ENCODE measurements around the gene TYSND1.
A peak's percentile ranks its signal among the peaks of the same experiment; 100 is the strongest.
"Not testable (repeated sequence)": the region's sequence is repeated elsewhere in the genome, so short reads cannot be mapped to it uniquely, and the experiment has no call there.

Gene TYSND1

DNA sequence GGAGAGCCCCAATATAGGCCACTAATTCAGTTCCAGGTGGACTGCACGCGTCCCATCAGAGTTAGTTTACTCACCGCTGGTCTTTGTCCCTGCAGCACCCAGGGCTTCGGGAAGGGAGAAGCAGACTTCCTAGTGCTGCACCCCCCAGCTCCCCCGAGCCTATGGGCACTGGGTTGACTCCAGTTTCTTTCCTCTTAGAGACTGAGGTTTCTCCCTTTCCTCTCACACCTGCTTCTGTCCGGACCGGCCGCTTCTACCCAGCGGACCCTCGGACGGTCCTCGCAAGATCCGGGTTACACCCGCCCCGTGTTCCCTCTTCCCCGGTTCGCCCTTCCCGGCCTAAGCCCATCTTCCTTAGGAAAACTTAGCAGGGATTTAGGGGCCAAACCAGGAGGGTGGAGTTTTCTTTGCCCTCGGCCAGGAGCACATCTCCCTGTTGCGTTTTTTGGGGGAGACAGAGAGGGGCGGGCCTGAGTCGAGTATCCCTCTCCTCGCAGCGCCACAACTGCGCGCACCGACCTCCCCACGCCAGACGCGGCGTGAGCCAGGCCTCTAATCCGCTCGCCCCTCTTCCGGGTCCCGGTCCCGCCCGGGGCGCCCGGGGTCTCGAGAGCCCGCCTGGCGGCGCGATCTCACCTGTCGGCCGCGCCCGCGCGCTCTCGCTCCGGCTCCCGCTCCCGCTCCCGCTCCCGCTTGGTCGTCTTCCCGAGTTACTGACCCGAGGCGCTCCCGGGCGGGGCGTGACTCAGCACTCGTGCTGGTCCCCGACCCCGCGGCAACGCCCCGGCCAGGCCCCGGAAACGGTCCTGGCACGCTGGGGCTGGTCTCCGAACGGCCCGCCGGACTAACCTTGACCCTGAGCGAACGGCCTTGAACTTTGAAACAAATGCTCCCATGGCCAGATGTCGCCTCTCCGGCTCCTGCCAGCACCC is 14.1 kb downstream of the TYSND1 start, which contains the start of gene AIFM2:
TSS of gene AIFM2 (minus strand) at position 728 of the 932 bp plus-strand sequence. CDS start 8,741 bp downstream, outside the sequence.
- DNase-seq (ENCODE audit: low spot score): no peak

DNA sequence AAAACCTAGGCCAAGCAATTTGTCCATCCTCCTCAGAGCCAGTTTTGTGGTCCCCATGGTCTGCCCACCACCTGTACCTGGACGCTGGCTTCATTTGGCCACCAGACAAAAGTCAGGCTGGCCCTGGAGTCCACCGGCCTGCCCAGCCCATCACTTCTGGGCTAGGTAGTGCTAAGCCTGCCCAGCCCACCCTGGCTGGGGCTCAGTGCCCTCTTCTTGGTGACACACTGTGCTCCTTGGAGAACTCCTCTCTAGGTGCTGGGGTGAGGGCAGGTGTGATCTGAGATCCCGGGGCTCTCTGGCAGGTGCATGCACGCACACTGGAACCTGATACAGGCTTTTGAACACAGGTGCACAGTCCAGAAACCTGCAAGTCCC is 15.0 kb downstream of the TYSND1 start:
- DNase-seq (ENCODE audit: low spot score): no peak

DNA sequence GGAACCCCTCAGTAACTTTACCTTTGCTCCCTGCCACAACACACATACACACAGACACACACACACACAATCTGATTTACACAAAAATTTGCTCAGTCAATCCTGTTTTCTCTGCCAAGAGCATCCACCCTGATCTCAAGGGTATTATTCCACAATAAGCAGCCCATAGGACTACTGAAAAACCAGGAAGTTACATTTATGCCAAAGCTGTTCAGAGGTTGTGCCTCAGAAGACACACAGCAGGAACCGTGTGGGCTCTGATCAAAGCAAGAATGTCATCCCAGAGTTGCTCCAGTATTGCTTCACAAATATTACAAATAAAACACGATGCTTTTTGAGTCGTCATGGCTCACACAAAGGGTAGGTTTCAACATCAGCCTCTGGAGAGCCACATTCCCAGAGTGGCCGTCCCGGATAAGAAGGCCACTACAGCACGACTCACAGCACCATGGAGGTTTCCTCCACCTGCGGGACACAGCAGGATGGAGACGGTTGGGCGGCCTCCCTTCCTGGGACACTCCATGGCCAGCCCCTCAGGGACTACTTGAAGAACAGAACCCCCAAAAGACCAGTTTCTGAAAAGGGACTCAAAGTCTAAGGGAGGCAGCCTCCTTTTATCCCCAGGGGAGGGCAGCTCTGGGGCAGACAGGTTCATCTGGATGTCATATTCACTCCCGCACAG is 15.5 kb downstream of the TYSND1 start:
- DNase-seq (ENCODE audit: low spot score): no peak

DNA sequence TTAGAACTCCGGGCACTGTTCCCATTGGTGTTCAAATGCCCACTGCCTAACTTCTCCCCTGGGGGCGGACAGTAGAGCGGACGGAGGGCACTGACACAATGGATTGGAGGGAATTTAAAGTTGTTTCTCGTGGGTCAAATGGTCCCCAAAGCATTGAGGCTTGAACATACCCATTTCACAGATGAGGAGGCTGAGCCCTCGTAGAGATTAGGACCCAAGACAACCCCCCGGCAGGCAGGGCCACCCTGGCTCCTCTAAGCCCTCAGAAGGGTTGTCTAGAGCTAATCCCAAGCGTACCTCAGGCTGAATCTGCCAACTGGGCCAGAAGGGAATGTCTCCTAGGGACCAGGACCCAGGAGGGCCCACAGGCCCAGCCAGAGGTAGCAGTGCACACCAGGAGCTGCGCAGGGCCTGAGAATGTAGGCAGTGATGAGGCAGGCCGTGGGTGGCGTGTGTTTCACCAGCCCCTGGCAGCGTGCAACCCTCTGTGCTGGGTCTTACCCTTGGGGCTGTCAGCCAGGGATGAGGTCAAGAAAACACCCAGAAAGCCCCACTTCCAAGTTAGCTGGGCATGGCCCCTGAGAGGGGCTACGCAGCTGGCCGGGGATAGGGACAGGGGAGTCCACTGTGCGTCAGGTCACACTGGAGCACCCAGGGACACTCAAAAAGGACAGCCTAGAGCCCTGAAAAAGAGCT is 19.7 kb downstream of the TYSND1 start:
- DNase-seq (ENCODE audit: low spot score): no peak

DNA sequence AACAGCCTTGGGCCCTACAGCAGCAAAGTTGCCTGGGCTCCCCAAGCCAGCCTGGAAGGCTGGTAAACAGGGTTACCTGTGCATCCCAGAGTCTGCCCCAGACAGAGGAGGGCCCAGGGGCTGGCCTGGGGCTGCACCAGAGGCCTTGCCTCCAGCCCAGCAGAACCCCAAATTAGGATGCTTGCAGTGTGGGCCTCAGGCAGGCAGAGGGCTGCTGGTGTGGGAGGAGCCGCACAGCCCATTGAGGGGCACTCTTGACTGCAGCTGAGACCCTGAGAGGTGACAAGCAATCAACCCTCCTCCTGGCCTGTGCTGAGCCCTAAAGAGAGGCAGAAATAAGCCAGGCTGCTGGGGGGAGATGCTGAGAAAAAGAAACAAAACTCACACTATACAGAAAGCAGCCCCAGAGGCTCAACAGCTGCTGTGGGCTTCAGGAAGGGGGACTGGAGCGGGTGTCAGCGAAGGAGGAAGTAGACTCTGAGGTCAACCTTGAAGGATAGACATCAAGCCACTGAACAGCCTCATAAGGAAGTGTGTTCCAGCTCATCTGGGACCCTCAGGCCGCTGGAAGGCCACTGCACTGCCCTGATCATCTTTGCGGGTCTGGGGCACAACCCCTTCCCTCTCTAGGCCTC is 20.5 kb downstream of the TYSND1 start:
- DNase-seq (ENCODE audit: low spot score): no peak

DNA sequence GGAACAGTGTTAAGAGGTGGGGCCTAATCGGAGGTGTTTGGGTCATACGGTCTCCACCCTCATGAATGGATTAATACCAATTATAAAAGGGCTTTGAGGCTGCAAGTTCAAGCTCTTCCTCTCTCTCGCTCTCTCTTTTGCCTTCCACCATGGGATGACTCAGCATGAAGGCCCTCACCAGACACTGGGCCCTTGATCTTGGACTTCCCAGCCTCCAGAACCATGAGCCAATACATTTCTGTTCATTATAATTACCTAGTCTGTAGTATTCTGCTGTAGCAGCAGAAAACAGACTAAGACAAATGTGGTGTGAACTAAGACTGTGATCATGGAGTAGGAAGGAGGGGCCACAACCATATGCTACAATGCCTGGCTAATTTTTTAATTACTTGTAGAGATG is 21.6 kb downstream of the TYSND1 start:
- DNase-seq (ENCODE audit: low spot score): no peak

DNA sequence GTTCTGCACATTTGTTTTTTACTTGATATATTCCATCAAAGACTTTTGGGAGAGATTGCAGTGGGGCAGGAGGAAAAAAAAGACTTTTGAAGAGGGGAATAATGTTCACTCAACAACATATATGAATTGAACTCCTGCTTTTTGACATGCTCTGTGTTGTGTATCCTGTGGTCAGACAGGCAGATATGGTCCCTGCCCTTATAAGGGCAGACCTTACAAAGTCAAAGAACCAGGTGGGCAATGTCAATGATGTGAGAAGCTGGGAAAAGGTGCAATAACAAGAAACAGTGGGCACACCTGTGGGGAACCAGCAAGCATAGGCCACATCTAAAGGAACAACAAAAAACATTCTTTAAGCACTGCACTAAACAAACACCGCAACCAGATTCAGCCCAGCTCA is 22.1 kb downstream of the TYSND1 start:
- DNase-seq (ENCODE audit: low spot score): no peak

DNA sequence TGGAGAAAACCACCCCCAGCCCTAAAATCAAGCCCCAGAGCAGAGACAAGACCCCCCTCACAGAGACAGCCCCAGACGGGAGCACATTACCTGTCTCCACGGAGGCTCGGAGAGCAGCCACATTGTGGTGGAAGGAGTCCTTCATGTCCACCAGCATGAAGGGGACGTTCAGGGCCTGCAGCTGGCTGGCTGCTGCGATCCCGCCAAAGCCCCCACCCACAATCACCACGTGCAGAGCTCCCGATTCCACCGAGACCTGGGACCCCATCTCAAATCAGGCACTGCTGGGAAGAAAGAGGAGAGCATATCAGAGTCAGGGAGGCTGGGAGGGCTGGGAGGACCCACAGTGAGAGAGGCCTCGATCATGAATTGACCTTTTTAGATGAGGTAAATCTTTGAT is 22.7 kb downstream of the TYSND1 start:
- DNase-seq (ENCODE audit: low spot score): no peak

DNA sequence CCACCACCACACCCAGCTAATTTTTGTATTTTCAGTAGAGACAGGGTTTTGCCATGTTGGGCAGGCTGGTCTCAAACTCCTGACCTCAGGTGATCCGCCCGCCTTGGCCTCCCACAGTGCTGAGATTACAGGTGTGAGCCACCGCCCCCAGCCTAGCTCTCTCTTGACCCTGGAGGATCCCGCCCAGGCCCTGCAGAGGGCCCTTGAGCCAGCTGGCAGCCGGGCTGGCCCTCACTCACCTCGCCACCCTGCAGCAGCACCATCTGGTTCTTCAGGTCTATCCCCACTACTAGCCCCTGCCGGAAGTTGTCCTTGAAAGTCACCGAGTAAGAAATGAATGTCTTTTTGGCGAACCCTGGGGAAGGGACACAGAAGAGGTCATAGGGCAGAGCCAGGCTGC is 23.3 kb downstream of the TYSND1 start:
- DNase-seq (ENCODE audit: low spot score): not testable (repeated sequence)

DNA sequence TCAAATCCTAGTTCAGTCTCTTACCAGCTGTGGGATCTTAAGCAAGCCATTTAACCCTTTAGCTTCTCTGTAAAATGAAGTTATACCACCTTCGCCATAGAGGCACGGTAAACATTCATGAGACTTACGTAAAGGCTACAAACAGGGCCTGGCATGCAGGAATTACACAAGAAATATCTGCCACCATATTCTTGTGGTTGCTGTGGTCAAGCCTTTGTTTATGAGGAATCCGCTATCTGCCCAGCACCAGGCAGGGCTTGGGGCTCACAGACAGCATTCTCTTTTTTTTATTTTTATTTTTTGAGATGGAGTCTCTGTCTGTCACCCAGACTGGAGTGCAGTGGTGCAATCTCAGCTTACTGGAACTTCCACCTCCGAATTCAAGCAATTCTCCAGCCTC is 23.8 kb downstream of the TYSND1 start:
- no peak for DNase-seq (ENCODE audit: low spot score)

DNA sequence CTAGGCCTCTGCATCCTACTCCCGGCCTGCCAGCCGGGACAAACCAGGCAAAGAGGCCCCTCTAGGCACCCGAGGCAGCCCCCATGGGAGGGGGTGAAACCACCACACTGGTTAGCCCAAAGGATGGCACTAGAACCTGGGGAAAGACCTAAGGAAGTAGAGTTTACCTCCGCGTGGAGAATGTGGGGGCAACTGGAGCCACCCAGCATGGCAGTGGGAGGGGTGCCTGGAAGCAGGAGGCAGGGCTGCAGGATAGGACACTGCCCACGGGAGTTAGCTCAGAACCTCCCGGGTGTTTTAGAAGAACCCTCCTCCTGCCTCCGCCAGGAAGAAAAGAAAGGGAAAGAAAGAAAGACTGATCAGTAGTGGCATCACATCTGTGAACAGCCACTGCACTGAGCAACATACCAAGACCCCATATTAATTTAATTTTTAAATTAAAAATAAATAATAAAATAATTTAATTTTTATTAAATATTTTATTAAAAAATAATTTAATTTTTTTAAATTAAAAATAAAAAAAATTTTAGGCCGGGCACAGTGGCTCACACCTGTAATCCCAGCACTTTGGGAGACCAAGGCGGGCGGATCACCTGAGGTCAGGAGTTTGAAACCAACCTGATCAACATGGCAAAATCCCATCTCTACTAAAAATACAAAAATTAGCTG is 25.1 kb downstream of the TYSND1 start:
- DNase-seq (ENCODE audit: low spot score): no peak

DNA sequence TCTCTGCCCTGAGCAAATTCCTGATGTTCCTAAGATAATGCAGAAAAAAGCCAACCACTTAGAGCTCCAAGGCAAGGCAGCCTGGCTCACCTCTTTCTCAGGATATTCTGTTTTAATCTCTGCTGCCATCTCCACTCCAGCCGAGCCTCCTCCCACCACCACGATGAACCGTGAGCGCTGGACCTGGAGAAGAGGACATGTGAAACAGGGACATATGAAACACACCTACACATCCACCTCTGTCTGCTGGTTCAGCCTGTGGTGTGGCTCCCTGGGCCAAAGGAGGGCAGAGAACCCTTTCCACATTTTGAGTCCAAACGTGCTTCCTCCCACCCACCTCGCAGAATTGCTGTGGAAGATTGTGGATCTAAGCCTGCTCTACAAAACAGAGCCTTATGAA is 26.1 kb downstream of the TYSND1 start:
- DNase-seq (ENCODE audit: low spot score): no peak

DNA sequence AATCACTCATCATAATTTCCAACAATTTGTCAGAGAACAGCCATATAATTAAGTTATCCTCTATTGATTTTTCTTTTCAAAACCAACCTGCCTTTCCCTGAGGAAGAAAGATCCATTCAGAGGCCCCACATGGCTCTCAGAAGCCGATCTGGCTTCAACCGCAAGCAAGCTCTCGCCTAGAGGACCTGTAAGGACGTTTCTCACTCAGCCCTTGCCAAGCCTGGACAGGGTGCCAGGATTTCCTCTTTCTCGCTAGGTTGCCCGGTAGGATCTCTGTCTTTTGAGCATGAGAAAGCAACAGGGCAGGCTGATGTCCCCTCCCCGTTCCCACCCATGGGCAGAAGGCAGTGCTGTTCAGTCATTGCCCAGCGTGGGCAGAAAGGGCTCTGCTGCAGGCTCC is 26.9 kb downstream of the TYSND1 start:
- DNase-seq (ENCODE audit: low spot score): no peak

DNA sequence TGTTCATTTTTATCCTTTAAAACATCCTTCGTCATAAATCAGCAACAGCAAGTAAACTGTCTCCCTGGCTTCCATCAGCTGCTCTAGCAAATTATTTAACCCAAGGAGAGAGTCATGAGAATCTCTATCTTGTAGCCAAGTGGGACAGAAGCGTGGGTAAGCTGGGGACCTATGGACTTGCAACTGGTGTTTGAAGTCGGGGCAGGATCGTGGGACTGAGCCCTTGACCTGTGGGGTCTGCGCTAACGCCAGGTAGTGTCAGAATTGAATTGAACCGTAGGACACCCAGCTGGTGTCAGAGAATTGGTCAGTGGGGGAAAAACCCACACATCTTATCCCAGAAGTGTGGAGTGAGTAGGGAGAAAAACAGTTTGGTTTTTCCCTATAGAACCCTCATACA is 27.3 kb downstream of the TYSND1 start:
- no peak for DNase-seq (ENCODE audit: low spot score)

DNA sequence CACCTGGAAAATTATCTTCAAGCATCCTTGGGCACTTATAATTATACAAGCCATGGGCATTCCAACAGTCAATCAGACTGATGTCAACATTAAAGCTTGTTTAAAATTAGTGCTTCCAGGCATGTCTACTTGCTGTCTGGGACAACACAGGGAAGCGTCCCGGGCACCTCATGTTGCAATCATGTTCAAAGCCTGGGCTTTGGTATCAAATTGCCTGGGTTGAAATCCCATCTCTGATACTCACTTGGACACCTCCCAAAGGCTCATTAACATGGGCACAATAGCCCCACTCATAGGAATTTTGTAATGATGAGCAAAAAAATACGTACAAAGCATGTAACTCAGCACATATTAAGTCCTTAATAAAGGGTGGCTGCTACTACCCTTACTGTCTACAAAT is 28.3 kb downstream of the TYSND1 start:
- no peak for DNase-seq (ENCODE audit: low spot score)

DNA sequence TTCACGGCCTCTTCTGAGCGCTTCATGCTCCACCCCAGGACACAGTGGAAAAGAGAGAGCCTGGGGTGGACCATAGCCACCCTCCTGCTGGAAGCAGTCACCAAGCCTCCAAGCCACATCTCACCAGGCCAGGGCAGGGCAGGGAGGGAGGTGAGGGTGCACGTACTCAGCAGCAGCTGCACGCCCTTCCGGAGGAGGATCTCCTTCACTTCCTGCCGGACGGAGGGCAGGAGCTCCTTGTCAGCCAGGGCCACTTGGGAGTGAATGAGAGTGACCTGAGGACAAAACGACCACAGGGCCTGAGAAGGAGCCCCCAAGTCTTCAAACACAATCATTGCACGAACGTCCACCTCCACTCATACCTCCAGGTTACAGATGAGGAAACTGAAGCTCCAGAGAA is 28.9 kb downstream of the TYSND1 start:
- no peak for DNase-seq (ENCODE audit: low spot score)

DNA sequence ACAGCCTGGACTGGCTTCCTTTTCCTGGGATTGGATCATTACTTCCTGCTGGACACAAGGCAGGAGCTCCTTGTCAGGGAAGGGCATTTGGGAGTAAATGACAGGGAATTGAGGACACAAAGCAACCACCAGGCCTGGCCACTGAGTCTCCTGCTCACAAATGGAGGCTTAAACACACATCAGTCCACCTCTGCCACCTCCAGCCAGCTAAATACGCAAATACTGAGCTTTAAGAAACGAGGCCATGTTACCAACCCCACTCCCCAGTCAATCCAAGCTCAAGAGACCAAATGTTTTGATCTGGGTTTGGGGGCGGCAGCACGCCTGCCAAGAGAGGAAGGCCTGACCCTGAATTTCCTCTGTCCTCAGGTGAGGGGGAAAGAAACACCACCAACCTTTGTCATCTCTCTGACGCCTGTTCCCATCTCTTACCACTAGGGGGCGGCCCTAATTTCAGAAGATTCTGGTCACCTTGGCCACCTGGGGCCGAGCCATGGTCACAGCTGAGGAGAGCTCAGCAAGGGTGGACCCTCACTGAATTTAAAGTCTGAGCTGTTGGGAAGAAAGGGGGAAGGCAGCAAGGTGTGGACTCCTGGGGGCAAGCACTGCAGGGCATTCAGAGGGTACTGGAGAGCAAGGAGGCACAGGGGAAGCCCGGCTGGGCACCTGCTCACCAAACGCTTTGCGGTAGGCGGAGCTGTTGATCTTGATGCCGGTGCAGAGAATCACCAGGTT is 30.4 kb downstream of the TYSND1 start:
- peak; percentile 67 for DNase-seq (ENCODE audit: low spot score)

DNA sequence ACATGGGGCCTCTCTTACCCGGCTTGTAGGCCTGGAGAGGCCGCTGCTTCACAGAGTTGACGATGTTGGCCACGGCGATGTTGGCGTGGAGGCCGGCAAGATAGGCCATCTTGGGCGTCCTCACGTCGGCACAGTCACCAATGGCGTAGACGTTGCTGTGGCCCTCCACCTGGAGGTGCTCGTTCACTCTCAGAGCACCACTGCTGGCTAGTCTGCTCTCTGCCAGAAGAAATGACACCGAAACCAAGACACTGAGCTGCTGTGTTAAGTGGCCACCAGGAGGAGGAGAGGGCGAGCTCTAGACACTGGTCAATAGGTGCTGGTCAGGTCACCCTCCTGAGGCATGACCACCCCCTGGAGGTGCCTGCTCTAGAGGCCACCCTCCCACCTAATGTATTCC is 31.6 kb downstream of the TYSND1 start:
- DNase-seq (ENCODE audit: low spot score): no peak

DNA sequence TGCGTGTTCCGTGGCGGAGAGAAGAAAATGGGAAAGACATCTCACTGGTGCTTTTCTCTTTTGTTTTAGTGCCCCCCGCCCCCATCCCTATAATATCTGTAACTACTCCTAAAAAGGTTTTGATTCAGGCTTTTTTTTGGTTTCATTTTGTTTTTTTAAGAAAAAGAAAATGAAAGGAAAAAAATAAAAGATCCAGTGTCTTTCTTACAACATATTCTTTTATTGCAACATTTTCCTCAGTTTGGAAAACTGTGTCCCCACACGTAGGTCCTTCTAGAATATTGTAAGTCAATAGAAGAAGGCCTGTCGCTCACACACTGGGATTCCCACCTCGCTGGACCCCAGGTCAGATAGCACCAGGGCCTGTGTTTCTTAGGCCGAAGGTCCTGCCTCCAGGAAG is 34.4 kb downstream of the TYSND1 start:
- no peak for DNase-seq (ENCODE audit: low spot score)

DNA sequence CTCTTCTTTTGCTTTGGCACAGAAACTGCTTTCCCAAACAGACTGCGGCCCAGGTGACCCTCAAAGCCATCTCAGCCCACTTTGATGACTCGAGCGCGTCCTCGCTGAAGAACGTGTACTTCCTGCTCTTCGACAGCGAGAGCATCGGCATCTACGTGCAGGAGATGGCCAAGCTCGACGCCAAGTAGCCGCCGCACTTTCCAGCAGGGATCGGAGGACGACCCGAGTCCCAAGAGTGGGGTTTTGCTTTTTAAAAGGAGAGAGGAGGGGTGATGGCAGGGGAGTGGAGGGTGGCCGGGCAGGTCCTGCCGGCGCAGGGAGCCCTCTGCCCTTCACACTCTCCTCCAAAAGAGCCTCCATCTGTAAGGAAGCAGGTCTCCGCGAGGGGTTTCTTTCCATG is 35.0 kb downstream of the TYSND1 start:
- no peak for DNase-seq (ENCODE audit: low spot score)

Data from NAMALWA (cell line).